Stimulated activated CD4-positive, alpha-beta T cell treated with anti-CD3 and anti-CD28 coated beads, Interleukin-4, amount 100 ng/mL, for 24 hours (primary cell): ENCODE data around the gene ALPK1.
"Not testable (repeated sequence)": the region's sequence is repeated elsewhere in the genome, so short reads cannot be mapped to it uniquely, and the experiment has no call there.

Experiments used
- DNase-seq: peaks from one replicate; pipeline ENCODE4 v3.0.0-alpha.2; 2020

The ALPK1 gene

DNA sequence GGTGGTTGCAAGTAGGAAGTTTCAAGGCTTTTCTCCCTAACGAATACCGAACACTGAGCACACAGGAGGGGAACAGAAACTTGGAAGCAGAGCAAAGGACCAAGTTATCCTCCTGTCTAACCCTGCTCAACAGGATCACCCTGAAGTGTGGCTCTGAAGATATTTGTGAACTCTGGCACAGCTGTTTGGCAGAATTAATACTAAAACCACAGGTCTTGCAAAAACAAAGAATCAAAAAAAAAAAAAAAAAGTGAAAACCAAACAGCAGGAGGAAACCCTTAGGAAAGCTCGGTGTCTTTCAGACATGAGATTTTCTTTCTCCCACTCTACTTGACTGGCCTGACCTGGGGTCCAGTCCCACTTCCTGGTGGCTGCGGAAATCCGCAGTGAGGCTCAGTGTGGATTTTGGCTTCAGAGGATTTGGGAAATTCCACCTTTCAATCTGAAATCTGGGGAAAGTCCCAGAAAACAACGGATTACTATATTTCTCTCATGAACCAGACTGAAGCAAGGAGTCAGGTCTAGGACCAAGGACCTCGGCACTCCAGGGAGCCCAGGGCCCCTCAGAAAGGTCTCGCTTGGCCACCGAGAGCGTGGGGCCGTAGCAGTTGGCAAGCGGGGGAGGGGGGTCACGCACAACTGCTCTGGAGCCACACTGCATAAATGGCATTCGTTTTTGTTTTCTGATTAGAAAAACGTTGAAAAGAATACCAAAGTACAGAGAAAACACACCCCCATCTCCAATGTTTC, 12.3 kb upstream of the ALPK1 start:
- no peak for DNase-seq

- DNase-seq, result no peak
These were observed 9.7 kb upstream of the ALPK1 start for GRCh38 chr4:112287258-112287989.

- DNase-seq, result peak; percentile 44
These were observed 8.7 kb upstream of the ALPK1 start for GRCh38 chr4:112288455-112288854.

DNA sequence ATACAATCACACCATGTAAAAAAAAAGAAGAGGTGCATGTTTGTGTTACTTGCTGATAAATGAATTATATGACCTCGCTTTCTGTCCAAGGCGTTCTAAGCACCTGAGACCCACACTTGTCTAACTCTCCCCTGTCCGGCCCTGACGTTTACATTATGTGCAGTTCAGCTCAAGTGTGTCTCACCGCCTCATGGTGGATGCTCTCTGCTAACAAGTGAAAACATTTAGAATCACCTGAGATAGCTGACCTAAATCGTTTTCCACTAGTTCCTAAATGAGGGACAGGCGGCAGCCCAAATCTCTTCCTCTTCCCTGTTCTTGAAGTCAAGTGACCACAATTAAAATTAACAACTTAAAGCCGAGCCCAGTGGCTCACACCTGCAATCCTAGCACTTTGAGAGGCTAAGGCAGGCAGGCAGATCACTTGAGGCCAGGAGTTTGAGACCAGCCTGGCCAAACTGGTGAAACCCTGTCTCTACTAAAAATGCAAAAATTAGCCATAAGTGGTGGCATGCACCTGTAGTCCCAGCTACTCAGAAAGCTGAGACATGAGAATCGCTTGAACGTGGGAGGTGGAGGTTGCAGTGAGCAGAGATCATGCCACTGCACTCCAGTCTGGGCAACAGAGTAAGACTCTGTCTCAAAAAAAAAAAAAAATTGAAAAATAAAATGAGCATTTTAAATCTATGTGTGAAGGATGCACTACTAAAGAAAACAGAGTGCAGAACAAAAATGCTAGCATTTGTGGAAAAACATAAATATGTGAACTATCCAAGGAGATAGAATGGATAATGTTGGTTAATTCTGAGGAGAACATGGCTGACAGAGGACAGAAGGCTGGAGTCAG, 7.5 kb upstream of the ALPK1 start:
- no peak for DNase-seq

DNA sequence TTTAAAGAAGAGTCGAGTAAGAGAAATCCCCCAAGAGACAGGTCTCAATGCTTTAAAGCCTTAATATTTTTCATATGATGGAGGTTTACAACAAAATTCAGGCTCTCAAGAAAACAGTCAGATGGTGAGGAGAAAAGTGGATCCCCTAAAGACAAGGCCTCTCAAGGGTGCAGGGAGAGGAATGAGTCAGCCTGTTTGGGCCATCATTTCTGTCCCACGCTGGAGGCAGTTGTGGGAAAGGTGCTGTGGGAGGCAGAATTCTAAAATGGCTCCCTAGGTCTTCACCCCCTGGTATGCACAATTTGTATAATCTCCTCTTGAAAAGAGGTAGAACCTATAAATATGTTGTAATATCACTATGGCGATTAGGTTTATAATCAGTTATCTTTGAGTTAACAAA, 6.8 kb upstream of the ALPK1 start:
- peak; percentile 34 for DNase-seq

DNA sequence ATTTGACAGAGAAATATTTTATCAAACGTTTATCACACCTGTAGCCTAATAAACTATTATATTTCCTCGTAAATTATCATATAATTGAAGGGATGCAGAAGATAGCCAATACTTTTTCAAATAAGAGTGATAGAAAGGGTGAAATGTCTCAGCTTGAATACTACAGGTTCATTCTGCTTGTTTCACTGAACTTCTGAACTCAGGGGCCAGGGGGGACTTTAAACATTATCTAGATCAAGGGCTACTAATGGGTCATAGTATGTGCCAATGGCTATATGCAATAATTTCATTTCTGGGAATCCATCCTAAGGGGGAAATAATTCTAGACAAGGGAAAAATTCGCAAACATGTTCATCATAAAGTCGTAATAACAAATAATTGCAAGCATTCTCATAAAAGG, 2.6 kb downstream of the ALPK1 start:
- no peak for DNase-seq

DNA sequence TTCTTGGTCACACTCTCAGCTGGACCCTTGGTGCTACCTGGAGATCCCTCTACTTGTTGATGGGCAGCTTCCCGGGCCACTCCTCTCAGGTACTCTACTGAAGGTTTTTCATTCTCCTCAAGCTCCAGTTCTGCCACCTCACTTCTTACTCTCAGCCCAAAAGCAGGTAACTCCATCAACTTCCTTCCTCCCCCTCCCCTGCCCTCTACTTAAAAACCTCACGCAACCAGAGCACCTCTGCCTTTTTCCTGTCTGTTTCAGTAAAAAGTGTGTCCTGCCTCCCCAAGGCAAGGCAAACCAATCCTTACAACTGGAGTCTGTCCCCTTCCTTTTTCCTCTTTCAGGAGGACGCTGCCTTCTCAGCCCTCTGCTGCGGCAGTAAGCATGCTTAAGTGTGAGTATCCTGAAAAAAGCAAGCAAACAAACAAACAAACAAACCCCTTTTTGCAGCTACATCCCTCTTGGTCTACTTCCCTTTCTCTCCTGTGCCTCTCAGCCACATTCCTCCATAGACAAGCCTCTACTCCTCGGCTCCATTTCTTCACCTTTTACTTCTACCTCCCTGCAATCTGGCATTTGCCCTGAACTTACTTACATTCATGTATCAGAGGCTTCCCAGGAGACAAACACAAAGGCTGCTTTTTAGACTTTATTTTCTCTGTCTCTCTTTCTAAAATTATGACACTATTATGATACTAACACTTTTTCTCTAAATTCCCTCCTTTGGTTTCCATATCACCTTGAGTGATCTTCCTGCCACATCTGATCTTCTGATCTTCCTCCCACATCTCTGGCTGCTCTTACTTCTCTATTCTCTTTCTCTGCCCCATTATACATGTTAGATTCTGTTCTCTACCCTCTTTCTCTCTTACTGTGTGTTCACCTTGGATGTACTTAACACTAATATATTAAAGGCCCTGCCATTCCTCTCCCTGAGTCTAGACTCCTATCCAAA, 5.4 kb downstream of the ALPK1 start:
- no peak for DNase-seq

DNA sequence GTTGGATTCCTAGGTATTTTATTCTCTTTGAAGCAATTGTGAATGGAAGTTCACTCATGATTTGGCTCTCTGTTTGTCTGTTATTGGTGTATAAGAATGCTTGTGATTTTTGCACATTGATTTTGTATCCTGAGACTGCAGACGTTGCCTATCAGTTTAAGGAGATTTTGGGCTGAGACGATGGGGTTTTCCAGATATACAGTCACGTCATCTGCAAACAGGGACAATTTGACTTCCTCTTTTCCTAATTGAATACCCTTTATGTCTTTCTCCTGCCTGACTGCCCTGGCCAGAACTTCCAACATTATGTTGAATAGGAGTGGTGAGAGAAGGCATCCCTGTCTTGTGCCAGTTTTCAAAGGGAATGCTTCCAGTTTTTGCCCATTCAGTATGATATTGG, 8.3 kb downstream of the ALPK1 start:
- not testable (repeated sequence) for DNase-seq

GRCh38 chr4:112309263-112309791, 12.2 kb downstream of the ALPK1 start:
- DNase-seq, result peak; percentile 38

DNA sequence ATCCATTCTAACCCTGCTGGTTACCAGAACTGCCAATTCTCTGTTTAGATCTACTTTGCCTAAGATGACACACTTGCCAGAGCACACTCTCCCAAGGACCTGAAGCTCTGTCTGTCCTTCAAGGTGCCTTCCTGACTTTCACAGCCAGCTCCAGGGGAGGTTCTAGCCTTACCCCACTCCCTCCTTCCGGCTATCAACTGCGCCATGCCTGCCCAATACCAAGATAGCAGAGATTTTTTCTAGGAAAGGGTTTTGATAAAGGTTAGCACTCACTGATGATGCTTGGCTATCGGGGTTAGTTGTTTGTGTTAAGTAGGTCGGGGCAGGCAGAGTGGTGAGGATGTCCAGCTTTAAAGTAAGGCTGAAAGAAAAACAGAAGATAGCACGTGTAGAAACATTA, 14.3 kb downstream of the ALPK1 start:
- DNase-seq, result no peak

DNA sequence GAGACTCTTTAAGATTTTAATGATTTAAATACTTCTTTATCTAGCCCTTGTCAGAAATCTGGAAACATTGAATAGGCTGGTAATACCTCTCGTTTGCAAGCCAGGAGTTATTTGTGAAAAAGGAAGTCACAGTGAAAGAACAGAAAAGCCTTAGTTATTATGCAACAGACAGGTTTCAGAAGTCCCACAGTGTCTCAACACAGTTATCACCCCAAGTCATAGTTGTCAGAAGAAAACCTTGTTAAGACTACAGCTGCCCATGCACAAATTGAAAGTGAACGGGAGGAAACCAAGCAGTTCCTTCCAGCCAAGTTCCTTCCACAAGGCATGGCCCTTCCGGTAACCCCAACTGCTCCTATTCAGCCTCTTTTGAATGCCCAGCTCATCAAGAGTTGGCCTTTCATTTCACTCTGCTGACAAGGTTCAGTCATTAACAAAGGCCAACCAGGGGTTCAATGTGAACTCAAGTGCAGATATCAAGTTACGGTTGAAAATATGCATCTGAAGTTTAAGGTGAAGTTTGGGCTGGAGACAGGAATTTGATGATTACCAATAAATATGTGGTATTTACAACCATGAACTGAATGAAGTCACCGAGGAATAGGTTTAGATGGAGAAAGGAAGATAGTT, 15.6 kb downstream of the ALPK1 start:
- DNase-seq, result no peak

- DNase-seq, result no peak
These were observed 18.3 kb downstream of the ALPK1 start for GRCh38 chr4:112315446-112315845.

DNA sequence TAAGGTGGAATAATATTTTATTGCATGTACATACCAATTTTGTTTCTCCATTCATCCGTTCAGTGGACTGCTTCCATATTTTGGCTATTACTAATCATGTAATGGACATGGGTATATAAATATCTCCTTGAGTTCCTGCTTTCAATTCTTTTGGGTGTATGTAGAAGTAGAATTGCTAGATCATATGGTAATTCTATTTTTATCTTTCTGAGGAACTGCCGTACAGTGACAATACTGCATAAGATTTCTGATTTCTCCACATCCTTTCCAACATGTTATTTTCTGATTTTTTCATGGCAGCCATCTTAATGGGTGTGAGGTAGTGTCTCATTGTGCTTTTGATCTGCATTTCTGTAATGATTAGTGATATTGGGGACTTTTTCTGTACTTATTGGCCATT, 19.2 kb downstream of the ALPK1 start:
- no peak for DNase-seq

- DNase-seq, result no peak
These were observed 21.3 kb downstream of the ALPK1 start for GRCh38 chr4:112318239-112319142.

DNA sequence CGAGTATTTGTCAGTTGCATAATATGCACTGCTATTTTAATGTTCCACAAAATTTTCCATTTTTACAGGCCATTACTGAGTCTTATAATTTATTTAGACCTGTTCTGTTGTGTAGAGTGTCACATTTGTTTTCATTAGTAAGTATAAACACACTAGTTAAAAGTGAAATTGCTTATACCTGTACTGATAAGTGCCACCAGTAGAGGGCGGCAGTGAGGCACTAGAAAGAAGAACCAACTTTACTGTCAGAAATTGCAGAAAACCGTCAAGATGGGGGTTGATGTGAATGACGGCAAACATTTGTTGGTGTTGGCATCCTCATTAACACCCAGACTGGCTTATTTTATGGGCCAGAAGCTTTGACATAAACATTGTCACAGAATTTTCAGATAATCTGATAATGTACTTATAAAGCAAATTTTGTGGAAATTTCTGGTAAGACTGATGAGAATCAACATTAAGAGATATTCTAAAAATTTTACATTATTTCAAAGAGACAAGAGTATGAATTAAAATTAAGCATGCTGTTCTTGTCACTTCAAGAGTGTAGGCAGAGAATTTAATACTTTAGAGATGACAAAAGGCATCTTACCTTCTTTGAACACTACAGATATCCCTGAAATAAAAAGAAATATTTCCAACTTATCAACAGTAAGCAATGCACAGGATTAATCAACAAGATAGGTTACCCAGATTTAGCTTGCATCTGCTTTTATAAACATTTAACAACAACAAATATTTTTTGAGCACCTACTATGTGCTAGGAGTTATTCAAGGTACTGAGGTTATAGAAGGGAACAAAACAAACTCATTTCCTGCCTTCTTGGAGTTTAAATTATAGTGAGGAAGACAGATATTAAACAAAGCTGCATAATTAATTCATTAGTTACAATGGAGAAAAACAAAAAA, 24.9 kb downstream of the ALPK1 start:
- peak; percentile 83 for DNase-seq

GRCh38 chr4:112322866-112323265, 25.7 kb downstream of the ALPK1 start:
- DNase-seq, result no peak

DNA sequence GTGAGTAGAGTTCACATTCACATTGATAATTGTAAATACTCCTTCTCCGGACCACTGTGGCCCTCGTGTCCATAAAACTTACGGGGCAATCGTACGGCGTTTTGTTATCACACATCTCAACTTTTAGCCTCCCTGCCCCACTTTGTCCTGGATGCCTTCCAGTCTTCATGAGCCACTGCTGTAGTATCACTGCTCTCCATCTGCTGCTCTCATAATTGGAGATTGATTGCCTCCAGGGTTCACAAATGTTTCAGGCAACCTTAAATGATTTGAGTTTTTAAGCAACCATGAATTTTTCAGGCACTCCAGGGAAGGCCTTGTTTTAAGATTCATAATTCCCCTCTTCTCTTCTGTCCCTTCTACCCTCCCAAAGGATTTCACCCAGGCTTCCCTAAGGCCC, 28.4 kb downstream of the ALPK1 start:
- no peak for DNase-seq

DNA sequence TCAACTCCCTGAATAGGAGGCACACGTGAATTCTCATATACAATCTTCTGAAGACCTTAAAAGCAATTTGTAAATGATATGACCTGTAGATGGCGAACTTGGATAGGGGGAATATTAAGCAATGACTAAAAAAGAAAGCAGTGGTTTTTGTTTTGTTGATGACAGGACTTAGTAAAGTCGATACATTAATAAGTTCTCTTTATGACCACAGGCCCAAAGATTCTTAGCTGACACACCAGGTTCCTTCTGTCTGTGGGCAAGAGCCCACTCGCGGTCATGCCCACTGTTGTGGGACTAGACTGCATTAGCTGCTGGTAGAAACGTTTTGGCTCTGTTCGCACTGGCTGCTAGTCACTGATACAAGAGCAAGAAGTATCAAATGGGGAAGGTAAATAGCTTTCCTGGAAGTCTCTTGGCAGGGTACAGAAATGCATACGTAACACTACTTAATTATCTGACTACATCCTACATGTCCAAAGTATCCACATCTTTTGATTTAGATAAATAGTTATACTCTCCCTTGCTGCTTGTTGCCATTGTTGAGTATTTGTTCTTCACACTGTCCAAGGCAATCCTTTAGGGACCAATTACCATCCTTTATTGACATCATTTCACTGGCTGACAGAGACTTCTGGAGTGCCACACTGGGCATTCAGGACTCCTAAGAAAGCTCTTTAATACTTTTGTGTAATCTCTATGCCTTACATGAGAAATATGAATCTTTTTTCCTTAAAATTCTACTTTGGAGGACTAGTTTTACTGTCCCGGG, 31.0 kb downstream of the ALPK1 start:
- DNase-seq, result peak; percentile 21

DNA sequence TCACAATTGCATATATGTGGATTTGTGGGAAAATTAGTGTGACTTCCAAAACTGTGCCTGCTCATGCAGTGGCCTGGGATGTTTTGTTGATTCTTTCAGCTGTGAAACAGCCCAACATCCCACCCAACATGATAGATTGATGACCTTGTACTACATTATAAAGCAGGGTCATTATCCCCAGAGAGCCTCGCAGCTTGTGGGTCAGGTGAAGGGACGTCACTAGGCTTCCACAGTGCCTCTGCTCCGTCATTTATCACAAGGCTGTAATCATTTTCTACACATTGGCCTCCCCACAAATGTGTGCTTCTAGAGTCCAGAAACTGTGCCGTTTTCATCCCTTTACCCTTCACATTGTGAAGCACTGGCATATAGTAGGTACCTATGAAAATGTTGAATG, 31.6 kb downstream of the ALPK1 start:
- no peak for DNase-seq
